ENCODE data around the gene TSC22D2. TPM values are rescaled to one million over a fixed set of nuclear protein-coding genes. Genes with fewer than 3 reads are reported as not detected.

TSC22D2 gene
- total RNA-seq, 2 donors from 2014 or later, result 16.7 to 31.7 TPM

DNA sequence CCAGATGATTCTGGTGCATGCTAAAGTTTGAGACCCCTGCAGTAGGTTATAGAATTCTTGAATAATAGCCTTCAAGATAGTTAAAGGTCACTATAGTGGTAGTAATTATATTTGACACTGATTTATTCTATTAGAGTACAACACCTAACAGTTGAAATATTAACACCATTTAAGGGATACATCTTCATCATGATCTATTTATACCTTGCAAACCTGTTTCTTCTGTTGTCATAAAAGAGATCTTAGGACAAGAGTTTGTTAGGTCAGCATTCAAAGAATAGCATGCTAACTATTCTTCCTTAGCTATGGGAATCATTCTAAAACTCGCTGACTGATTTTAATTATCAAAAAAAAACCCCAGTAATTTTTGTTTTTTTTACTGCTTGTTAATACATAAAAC lies 46.5 kb downstream of the TSC22D2 start:
- H3K27me3 ChIP-seq, result no peaks in the 10 kb centered on the region
- no peak overlapping the region for H3K27ac ChIP-seq
- no peaks in the 10 kb centered on the region for H3K4me1 ChIP-seq
- H3K36me3 ChIP-seq, result no peaks in the 10 kb centered on the region
- H3K9ac ChIP-seq (ENCODE audit: low read depth in 2 of 2, low read length in 2 of 2), result no peak overlapping the region
- intact Hi-C loops (cut with DNase I), result no loop called here
- H3K4me3 ChIP-seq, result no peak overlapping the region
- DNase-seq, result no peak
- H3K9me3 ChIP-seq, result no peaks in the 10 kb centered on the region
- TF ChIP-seq, protein P1, sequence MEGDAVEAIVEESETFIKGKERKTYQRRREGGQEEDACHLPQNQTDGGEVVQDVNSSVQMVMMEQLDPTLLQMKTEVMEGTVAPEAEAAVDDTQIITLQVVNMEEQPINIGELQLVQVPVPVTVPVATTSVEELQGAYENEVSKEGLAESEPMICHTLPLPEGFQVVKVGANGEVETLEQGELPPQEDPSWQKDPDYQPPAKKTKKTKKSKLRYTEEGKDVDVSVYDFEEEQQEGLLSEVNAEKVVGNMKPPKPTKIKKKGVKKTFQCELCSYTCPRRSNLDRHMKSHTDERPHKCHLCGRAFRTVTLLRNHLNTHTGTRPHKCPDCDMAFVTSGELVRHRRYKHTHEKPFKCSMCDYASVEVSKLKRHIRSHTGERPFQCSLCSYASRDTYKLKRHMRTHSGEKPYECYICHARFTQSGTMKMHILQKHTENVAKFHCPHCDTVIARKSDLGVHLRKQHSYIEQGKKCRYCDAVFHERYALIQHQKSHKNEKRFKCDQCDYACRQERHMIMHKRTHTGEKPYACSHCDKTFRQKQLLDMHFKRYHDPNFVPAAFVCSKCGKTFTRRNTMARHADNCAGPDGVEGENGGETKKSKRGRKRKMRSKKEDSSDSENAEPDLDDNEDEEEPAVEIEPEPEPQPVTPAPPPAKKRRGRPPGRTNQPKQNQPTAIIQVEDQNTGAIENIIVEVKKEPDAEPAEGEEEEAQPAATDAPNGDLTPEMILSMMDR (IDR thresholded peaks at IDR 0.05), result no peak

DNA sequence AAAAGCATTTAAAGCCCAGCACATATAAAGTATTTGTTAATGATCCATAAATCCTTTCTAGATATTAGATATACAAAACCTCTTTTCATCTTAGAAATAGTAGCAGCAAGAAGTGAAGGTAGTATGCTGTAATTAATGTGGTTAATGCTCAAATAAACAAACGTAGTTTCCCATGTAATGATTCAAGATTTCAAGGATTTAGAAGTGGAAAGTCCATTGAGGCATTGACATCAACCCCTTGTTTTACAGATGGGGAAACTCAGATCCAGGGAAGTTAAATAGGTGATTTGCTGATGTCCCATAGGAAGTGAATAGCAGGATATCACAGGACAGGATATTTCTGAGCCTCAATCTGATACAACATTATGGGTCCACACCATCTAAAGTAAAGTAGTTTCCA lies 47.2 kb downstream of the TSC22D2 start:
- Histone ChIP-seq H3K4me3 (no peak overlapping the region), H3K27ac (no peak overlapping the region), H3K9ac (ENCODE audit: low read depth in 2 of 2, low read length in 2 of 2) (no peak overlapping the region), H3K36me3 (no peaks in the 10 kb centered on the region), H3K27me3 (no peaks in the 10 kb centered on the region), H3K4me1 (no peaks in the 10 kb centered on the region), H3K9me3 (no peaks in the 10 kb centered on the region)
- DNase-seq, result no peak
- TF ChIP-seq, protein P1 (IDR thresholded peaks at IDR 0.05), result no peak
- intact Hi-C loops (cut with DNase I), result no loop called here

DNA sequence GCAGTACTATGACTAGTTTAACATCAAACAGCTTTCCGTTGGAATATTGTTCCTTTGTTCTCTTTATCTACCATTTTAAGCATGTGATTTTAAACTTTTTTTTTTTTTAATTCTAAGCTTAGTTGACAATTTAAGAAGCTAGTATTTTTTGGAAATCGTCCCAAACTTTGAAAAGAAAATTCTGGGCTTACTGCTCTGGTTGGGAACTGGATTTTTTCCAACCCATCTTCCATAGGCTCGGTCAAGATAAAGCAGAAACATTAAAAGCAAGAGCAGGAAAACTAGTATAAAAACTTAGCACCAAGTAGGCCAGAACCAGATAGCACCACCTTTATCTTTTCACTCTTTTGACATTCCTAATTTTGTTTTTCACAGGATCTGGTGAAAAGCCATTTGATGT lies 49.9 kb downstream of the TSC22D2 start:
- intact Hi-C loops (cut with DNase I), result no loop called here

DNA sequence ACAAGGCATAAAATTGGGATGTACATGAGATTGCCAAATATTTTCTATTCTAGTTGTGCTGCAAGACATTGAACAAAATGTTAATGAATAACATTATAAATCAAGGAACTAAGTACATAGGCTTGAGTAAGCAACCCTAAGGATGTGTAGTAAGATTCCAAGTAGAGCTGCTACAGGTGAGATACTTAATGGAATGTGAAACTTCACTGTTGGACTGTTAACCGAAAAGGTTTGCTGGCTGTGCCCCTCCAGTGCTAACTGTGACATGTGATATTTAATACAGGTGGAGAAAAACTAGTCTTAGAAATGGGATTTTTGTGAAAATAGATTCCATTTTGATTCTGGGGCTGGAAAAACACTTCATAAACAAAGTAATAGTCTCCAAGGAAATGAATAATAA lies 52.4 kb downstream of the TSC22D2 start:
- intact Hi-C loops (cut with DNase I), result no loop called here
- TF ChIP-seq, protein P1 (IDR thresholded peaks at IDR 0.05), result no peak

More for the DNA sequence above, 49.9 kb downstream of the TSC22D2 start:
- no peak for DNase-seq
- no peaks in the 10 kb centered on the region for H3K4me1 ChIP-seq
- H3K9ac ChIP-seq (ENCODE audit: low read depth in 2 of 2, low read length in 2 of 2), result no peak overlapping the region
- H3K27ac ChIP-seq, result no peak overlapping the region
- no peaks in the 10 kb centered on the region for H3K27me3 ChIP-seq
- H3K36me3 ChIP-seq, result no peaks in the 10 kb centered on the region
- TF ChIP-seq, protein P1 (IDR thresholded peaks at IDR 0.05), result no peak
- no peaks in the 10 kb centered on the region for H3K9me3 ChIP-seq
- H3K4me3 ChIP-seq, result no peak overlapping the region

DNA sequence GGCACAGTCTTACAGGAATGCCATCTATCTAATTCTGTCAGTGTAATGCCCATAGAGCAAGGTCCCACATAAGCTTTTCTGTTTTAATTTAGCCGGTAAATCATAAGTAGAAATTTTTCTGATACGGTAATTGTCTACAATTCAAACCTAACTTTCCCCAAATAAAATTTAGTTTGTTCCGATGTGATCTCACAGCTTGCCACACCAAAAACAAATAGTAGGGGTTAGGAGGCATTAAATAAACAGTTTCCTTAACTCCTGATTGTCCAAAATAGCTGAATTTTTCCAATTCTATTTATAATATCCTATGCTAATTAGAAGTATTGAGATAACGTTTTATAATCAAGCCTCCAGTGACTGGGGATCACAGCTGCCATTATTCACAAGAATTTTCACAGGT lies 53.3 kb downstream of the TSC22D2 start:
- no peak overlapping the region for H3K4me3 ChIP-seq
- H3K27ac ChIP-seq, result no peak overlapping the region
- H3K9ac ChIP-seq (ENCODE audit: low read depth in 2 of 2, low read length in 2 of 2), result no peak overlapping the region
- intact Hi-C loops (cut with DNase I), result no loop called here
- H3K27me3 ChIP-seq, result no peaks in the 10 kb centered on the region
- H3K9me3 ChIP-seq, result no peaks in the 10 kb centered on the region
- H3K36me3 ChIP-seq, result no peaks in the 10 kb centered on the region
- no peak for DNase-seq
- no peaks in the 10 kb centered on the region for H3K4me1 ChIP-seq
- TF ChIP-seq, protein P1 (IDR thresholded peaks at IDR 0.05), result no peak

More for the DNA sequence above, 52.4 kb downstream of the TSC22D2 start:
- Histone ChIP-seq H3K4me3 (no peak overlapping the region), H3K4me1 (no peaks in the 10 kb centered on the region), H3K27me3 (no peaks in the 10 kb centered on the region), H3K27ac (no peak overlapping the region), H3K36me3 (no peaks in the 10 kb centered on the region), H3K9ac (ENCODE audit: low read depth in 2 of 2, low read length in 2 of 2) (no peak overlapping the region), H3K9me3 (no peaks in the 10 kb centered on the region)
- no peak for DNase-seq

DNA sequence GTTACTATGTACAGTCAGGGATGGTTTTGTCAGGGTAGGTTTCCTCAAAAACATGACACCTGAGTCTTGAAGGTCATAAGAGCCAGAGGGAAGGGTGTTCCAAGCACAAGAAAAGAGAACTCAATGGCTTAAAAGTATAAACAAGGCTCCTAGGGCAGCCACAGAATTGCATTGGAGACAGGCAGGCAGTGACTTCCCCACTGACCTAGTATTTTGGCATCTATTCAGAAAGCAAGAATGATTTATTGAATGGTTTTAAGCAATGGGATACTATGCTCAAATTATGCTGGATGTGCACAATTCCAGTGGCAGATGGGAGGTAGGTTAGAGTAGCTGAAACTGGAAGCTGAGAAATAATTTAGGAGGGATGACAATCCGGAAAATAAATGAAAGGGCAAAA lies 54.0 kb downstream of the TSC22D2 start:
- Histone ChIP-seq H3K27me3 (no peaks in the 10 kb centered on the region), H3K27ac (no peak overlapping the region), H3K9me3 (no peaks in the 10 kb centered on the region), H3K9ac (ENCODE audit: low read depth in 2 of 2, low read length in 2 of 2) (no peak overlapping the region), H3K4me1 (no peaks in the 10 kb centered on the region), H3K4me3 (no peak overlapping the region), H3K36me3 (no peaks in the 10 kb centered on the region)
- TF ChIP-seq, protein P1 (IDR thresholded peaks at IDR 0.05), result no peak
- intact Hi-C loops (cut with DNase I), result no loop called here
- no peak for DNase-seq
